ENCODE results near the gene SMCO2. TPM values are rescaled to one million over a fixed set of nuclear protein-coding genes. Genes with fewer than 3 reads are reported as not detected.

The SMCO2 gene
- total and polyA plus RNA-seq, 4 donors, result not detected

GRCh38 chr12:27426743-27427487 lies 19.6 kb upstream of the SMCO2 start:
- H3K27me3 ChIP-seq (ENCODE audit: control insufficient read depth in 4 of 4, insufficient read depth in 4 of 4, low read length in 3 of 4), result no peaks in the 10 kb centered on the region
- H3K4me1 ChIP-seq (ENCODE audit: control insufficient read depth in 4 of 4, insufficient read depth in 4 of 4, low read length in 3 of 4), result peaks cover 0 to 5% (median 2%) of the 10 kb centered on the region in 4 donors
- no peaks in the 10 kb centered on the region for H3K9me3 ChIP-seq (ENCODE audit: control insufficient read depth in 4 of 4, low read length in 3 of 4)
- DNase-seq (ENCODE audit: low spot score), result no peak
- TF ChIP-seq ATF3 (IDR thresholded peaks at IDR 0.05) (no peak), HNF4A (conservative IDR thresholded peaks at IDR 0.05) (no peak), RXRA (IDR thresholded peaks at IDR 0.05) (no peak), SP1 (IDR thresholded peaks at IDR 0.05) (no peak), NR2F2 (IDR thresholded peaks at IDR 0.05) (no peak), FOXA1 (IDR thresholded peaks at IDR 0.05) (no peak), ZBTB33 (IDR thresholded peaks at IDR 0.05) (no peak), RAD21 (IDR thresholded peaks at IDR 0.05) (no peak), GABPA (IDR thresholded peaks at IDR 0.05 in 1 of 2, conservative IDR thresholded peaks at IDR 0.05 in 1 of 2) (no peak), HNF4G (IDR thresholded peaks at IDR 0.05) (no peak)
- no peak overlapping the region for H3K9ac ChIP-seq (ENCODE audit: low read depth in 1 of 2, low read length in 2 of 2)
- no peak overlapping the region for H3K4me3 ChIP-seq (ENCODE audit: low read depth in 1 of 3, low read length in 3 of 3)
- no peak overlapping the region for H3K27ac ChIP-seq (ENCODE audit: low read depth in 1 of 2, low read length in 2 of 2)
- H3K36me3 ChIP-seq (ENCODE audit: control insufficient read depth in 4 of 4, insufficient read depth in 3 of 4, low read depth in 1 of 4, low read length in 3 of 4), result no peaks in the 10 kb centered on the region
- 96% methylated on average over 6 of the region's 6 CpGs for WGBS

- Histone ChIP-seq H3K27me3 (ENCODE audit: control insufficient read depth in 4 of 4, insufficient read depth in 4 of 4, low read length in 3 of 4) (no peaks in the 10 kb centered on the region), H3K9me3 (ENCODE audit: control insufficient read depth in 4 of 4, low read length in 3 of 4) (no peaks in the 10 kb centered on the region), H3K36me3 (ENCODE audit: control insufficient read depth in 4 of 4, insufficient read depth in 3 of 4, low read depth in 1 of 4, low read length in 3 of 4) (no peaks in the 10 kb centered on the region), H3K27ac (ENCODE audit: low read depth in 1 of 2, low read length in 2 of 2) (no peak overlapping the region), H3K9ac (ENCODE audit: low read depth in 1 of 2, low read length in 2 of 2) (no peak overlapping the region), H3K4me1 (ENCODE audit: control insufficient read depth in 4 of 4, insufficient read depth in 4 of 4, low read length in 3 of 4) (peaks cover 0 to 5% (median 2%) of the 10 kb centered on the region in 4 donors), H3K4me3 (ENCODE audit: low read depth in 1 of 3, low read length in 3 of 3) (no peak overlapping the region)
- 72% methylated on average over 3 of the region's 3 CpGs for WGBS
- DNase-seq (ENCODE audit: low spot score), result no peak
- TF ChIP-seq FOXA1 (IDR thresholded peaks at IDR 0.05) (no peak), HNF4G (IDR thresholded peaks at IDR 0.05) (no peak), RXRA (IDR thresholded peaks at IDR 0.05) (no peak), REST (IDR thresholded peaks at IDR 0.05) (no peak)
Observed at GRCh38 chr12:27427824-27428223, 18.7 kb upstream of the SMCO2 start.

- no peak for DNase-seq (ENCODE audit: low spot score)
- H3K4me3 ChIP-seq (ENCODE audit: low read depth in 1 of 3, low read length in 3 of 3), result no peak overlapping the region
- no peak overlapping the region for H3K9ac ChIP-seq (ENCODE audit: low read depth in 1 of 2, low read length in 2 of 2)
- no peak overlapping the region for H3K27ac ChIP-seq (ENCODE audit: low read depth in 1 of 2, low read length in 2 of 2)
- no peaks in the 10 kb centered on the region for H3K27me3 ChIP-seq (ENCODE audit: control insufficient read depth in 4 of 4, insufficient read depth in 4 of 4, low read length in 3 of 4)
- H3K36me3 ChIP-seq (ENCODE audit: control insufficient read depth in 4 of 4, insufficient read depth in 3 of 4, low read depth in 1 of 4, low read length in 3 of 4), result no peaks in the 10 kb centered on the region
- peaks cover 0 to 5% (median 2%) of the 10 kb centered on the region in 4 donors for H3K4me1 ChIP-seq (ENCODE audit: control insufficient read depth in 4 of 4, insufficient read depth in 4 of 4, low read length in 3 of 4)
- no peaks in the 10 kb centered on the region for H3K9me3 ChIP-seq (ENCODE audit: control insufficient read depth in 4 of 4, low read length in 3 of 4)
- TF ChIP-seq ZBTB33 (IDR thresholded peaks at IDR 0.05), result no peak
- TF ChIP-seq YY1 (IDR thresholded peaks at IDR 0.05), result no peak
- TF ChIP-seq ATF3 (IDR thresholded peaks at IDR 0.05), result no peak
- TF ChIP-seq REST (IDR thresholded peaks at IDR 0.05), result no peak
- TF ChIP-seq RXRA (IDR thresholded peaks at IDR 0.05), result no peak
- no peak for TF ChIP-seq SP1 (IDR thresholded peaks at IDR 0.05)
- TF ChIP-seq GABPA (IDR thresholded peaks at IDR 0.05 in 1 of 2, conservative IDR thresholded peaks at IDR 0.05 in 1 of 2), result no peak
- no peak for TF ChIP-seq FOXA1 (IDR thresholded peaks at IDR 0.05)
- no peak for TF ChIP-seq MAX (IDR thresholded peaks at IDR 0.05)
- TF ChIP-seq NR2F2 (IDR thresholded peaks at IDR 0.05), result no peak
- no peak for TF ChIP-seq RAD21 (IDR thresholded peaks at IDR 0.05)
Observed at GRCh38 chr12:27428466-27428865, 18.1 kb upstream of the SMCO2 start.

All from liver (tissue), 9 donors.